IPS-20b (cell line): ENCODE results near the gene NOXRED1.

ENCODE experiments used
- H3K27ac ChIP-seq: one replicate; pipeline ENCODE4 v1.5.1; 2013; ENCODE audit warnings: low read length
- H3K27me3 ChIP-seq: 2 replicates; pipeline ENCODE4 v1.6.1; 2013; ENCODE audit warnings: mild to moderate bottlenecking, low read length, inconsistent platforms; ENCODE audit not compliant: insufficient read depth
- H3K36me3 ChIP-seq: 2 replicates; pipeline ENCODE4 v1.6.1; 2013; ENCODE audit warnings: low read depth, mild to moderate bottlenecking, inconsistent platforms, low read length, moderate library complexity; ENCODE audit not compliant: insufficient read depth
- H3K4me1 ChIP-seq: 2 replicates; pipeline ENCODE4 v1.6.1; 2013; ENCODE audit warnings: mild to moderate bottlenecking, control low read depth, inconsistent platforms, low read length, moderate library complexity; ENCODE audit not compliant: insufficient read depth
- H3K4me3 ChIP-seq: 2 replicates; pipeline ENCODE4 v1.5.1; 2013; ENCODE audit warnings: mild to moderate bottlenecking, low read length, inconsistent platforms
- H3K9ac ChIP-seq: 2 replicates; pipeline ENCODE4 v1.6.1; 2013; ENCODE audit warnings: low read depth, mild to moderate bottlenecking, inconsistent platforms, low read length, moderate library complexity
- H3K9me3 ChIP-seq: 2 replicates; pipeline ENCODE4 v1.6.1; 2013; ENCODE audit warnings: mild to moderate bottlenecking, low read depth, low read length, inconsistent platforms; ENCODE audit not compliant: insufficient read depth

The NOXRED1 gene

GRCh38 chr14:77369285-77369684 is 54.0 kb downstream of the NOXRED1 start:
- H3K9me3 ChIP-seq: no peaks in the 10 kb centered on the region
- H3K9ac ChIP-seq: no peak overlapping the region
- H3K4me3 ChIP-seq: no peak overlapping the region
- no peaks in the 10 kb centered on the region for H3K4me1 ChIP-seq
- no peak overlapping the region for H3K27ac ChIP-seq
- no peaks in the 10 kb centered on the region for H3K27me3 ChIP-seq
- H3K36me3 ChIP-seq: no peaks in the 10 kb centered on the region

DNA sequence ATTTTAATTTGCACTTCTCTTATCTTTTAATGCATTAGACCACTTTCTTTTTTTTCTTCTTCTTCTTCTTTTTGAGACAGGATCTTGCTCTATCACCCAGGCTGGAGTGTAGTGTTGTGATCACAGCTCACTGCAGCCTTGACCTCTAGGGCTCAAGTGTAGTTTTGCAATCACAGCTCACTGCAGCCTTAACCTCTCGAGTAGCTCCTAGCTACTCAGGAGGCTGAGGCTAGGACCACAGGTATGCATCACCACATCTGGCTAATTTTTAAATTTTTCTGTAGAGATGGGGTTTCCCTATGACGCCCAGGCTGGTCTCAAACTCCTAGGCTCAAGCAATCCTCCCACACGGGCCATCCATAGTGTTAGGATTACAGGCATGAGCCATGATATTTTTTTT is 59.2 kb downstream of the NOXRED1 start:
- Histone ChIP-seq H3K4me1 (no peaks in the 10 kb centered on the region), H3K36me3 (no peaks in the 10 kb centered on the region), H3K27me3 (no peaks in the 10 kb centered on the region), H3K9ac (no peak overlapping the region), H3K9me3 (no peaks in the 10 kb centered on the region), H3K27ac (no peak overlapping the region), H3K4me3 (no peak overlapping the region)

DNA sequence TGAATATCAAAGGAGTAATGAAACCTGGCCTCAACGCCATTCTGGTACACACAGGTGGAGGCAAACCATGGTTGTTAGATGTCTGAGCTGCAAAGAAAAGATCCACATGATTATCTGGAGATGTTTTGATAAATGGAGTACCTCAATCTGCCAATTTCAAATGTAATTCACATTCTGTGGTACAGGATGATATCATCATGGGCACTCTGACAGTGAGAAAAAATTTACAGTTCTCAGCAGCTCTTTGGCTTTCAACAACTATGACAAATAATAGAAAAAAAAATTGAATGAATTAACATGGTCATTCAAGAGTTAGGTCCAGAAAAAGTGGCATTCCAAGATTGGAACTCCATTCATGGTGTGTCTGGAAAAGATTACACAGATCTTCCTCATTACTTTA is 63.7 kb downstream of the NOXRED1 start:
- Histone ChIP-seq H3K27me3 (no peaks in the 10 kb centered on the region), H3K9ac (no peak overlapping the region), H3K9me3 (no peaks in the 10 kb centered on the region), H3K4me3 (no peak overlapping the region), H3K4me1 (no peaks in the 10 kb centered on the region), H3K27ac (no peak overlapping the region), H3K36me3 (no peaks in the 10 kb centered on the region)

- Histone ChIP-seq H3K27ac (no peak overlapping the region), H3K4me3 (no peak overlapping the region), H3K9me3 (no peaks in the 10 kb centered on the region), H3K27me3 (no peaks in the 10 kb centered on the region), H3K36me3 (no peaks in the 10 kb centered on the region), H3K4me1 (no peaks in the 10 kb centered on the region), H3K9ac (no peak overlapping the region)
Observed at GRCh38 chr14:77356899-77357298, 66.4 kb downstream of the NOXRED1 start.

DNA sequence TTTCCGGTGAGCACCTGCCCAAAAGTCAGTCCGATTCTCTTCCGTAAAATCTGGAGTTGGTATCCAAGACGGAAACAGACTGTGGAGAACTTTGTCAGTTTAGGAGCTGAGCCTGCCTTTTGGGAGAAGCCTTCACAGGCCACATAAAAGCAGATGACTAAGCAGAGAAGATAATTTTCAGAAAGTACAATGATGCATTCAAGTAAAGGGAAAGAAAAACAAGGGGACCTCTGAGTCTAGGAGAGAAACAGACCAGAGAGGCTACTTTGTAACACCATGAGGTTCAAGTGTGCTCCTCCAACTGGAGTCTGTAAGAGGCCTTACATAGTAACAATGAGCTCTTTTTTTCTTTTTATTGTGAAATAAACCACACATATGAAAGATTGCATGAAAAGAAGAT is 67.5 kb downstream of the NOXRED1 start:
- H3K36me3 ChIP-seq: no peaks in the 10 kb centered on the region
- no peak overlapping the region for H3K27ac ChIP-seq
- H3K27me3 ChIP-seq: no peaks in the 10 kb centered on the region
- no peak overlapping the region for H3K4me3 ChIP-seq
- H3K4me1 ChIP-seq: no peaks in the 10 kb centered on the region
- no peak overlapping the region for H3K9ac ChIP-seq
- H3K9me3 ChIP-seq: no peaks in the 10 kb centered on the region

GRCh38 chr14:77353469-77354141 is 69.7 kb downstream of the NOXRED1 start:
- Histone ChIP-seq H3K4me3 (no peak overlapping the region), H3K9me3 (no peaks in the 10 kb centered on the region), H3K27me3 (no peaks in the 10 kb centered on the region), H3K9ac (no peak overlapping the region), H3K4me1 (no peaks in the 10 kb centered on the region), H3K36me3 (no peaks in the 10 kb centered on the region), H3K27ac (no peak overlapping the region)

- H3K27ac ChIP-seq: no peak overlapping the region
- H3K9me3 ChIP-seq: no peaks in the 10 kb centered on the region
- H3K4me1 ChIP-seq: peaks cover 11% of the 10 kb centered on the region; the same call in 1 of the 2 replicates
- no peaks in the 10 kb centered on the region for H3K27me3 ChIP-seq
- no peak overlapping the region for H3K9ac ChIP-seq
- H3K4me3 ChIP-seq: no peak overlapping the region
- no peaks in the 10 kb centered on the region for H3K36me3 ChIP-seq
Observed at GRCh38 chr14:77347751-77348150, 75.6 kb downstream of the NOXRED1 start.

DNA sequence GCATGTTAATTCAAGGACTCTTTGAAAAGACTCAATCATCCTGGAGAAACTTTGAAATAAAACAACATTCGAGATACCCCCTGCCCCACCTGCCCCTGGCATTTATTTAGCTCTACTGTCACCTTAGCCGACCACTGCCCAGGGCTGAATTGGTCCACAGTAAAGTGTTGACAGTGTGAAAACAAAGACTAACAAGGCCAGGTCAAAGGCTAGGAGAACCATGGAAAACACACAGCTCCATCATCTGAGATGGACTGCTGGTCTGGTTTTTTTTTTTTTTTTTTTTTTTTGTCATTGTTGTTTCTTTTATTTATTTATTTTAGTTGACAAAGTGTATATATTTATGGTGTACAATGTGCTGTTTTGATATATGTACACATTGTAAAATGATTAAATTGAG is 76.8 kb downstream of the NOXRED1 start:
- Histone ChIP-seq H3K27me3 (no peaks in the 10 kb centered on the region), H3K9ac (no peak overlapping the region), H3K9me3 (no peaks in the 10 kb centered on the region), H3K4me3 (no peak overlapping the region), H3K27ac (no peak overlapping the region), H3K4me1 (peaks cover 11% of the 10 kb centered on the region; the same call in 1 of the 2 replicates), H3K36me3 (peaks cover 4% of the 10 kb centered on the region; the same call in 1 of the 2 replicates)

- no peaks in the 10 kb centered on the region for H3K9me3 ChIP-seq
- no peak overlapping the region for H3K4me3 ChIP-seq
- H3K36me3 ChIP-seq: peaks cover 10% of the 10 kb centered on the region; the same call in 1 of the 2 replicates
- no peaks in the 10 kb centered on the region for H3K27me3 ChIP-seq
- no peak overlapping the region for H3K27ac ChIP-seq
- H3K4me1 ChIP-seq: peaks cover 22% of the 10 kb centered on the region
- no peak overlapping the region for H3K9ac ChIP-seq
Observed at GRCh38 chr14:77344377-77344996, 78.8 kb downstream of the NOXRED1 start.
